B cell (primary cell): ENCODE results near the gene CCDC30. TPM values are rescaled to one million over a fixed set of nuclear protein-coding genes. Genes with fewer than 3 reads are reported as not detected.

ENCODE experiments used
- ATAC-seq: fragments of 200-7000 bp; cut with Tn5 transposase; one replicate; pipeline ENCODE4 v1.10.0; 2021; ENCODE audit warnings: low read depth, mild to moderate bottlenecking, moderate number of reproducible peaks, moderate library complexity
- CTCF ChIA-PET: fragments of 350-600 bp; sonication (Branson Sonifier 250); formaldehyde crosslinking; loops from one replicate; lab custom pipeline; 2021; ENCODE audit warnings: antibody characterized with exemption, inconsistent platforms; lab: Charles Lee
- POLR2A ChIA-PET: fragments of 350-600 bp; sonication (Branson Sonifier 250); formaldehyde crosslinking; loops from one replicate; lab custom pipeline; 2021; ENCODE audit warnings: antibody characterized with exemption; lab: Charles Lee
- DNase-seq: peaks from one replicate; pipeline ENCODE4 v3.0.0; 2013
- H2AFZ ChIP-seq: 2 replicates; pipeline ENCODE4 v1.6.1; 2012; ENCODE audit warnings: mild to moderate bottlenecking, low read depth, low read length; ENCODE audit not compliant: insufficient read depth, poor library complexity, severe bottlenecking
- H3K27ac ChIP-seq, 2 donors: 1 replicate in 1 of 2; 2 replicates in 1 of 2; pipeline ENCODE4 v1.5.1; 2012 to 2013; ENCODE audit warnings: low read length in 2 of 2, mild to moderate bottlenecking in 2 of 2, moderate library complexity in 1 of 2
- H3K27me3 ChIP-seq, 4 experiments: fragments of 200-600 bp in 1 of 4; sonication (generic) in 1 of 4; replicated peaks in 1 of 4; 1 replicate in 2 of 4; 2 replicates in 2 of 4; pipeline versions ENCODE4 v1.6.1 to v1.7.0; 2013 to 2016; ENCODE audit warnings: low read length in 3 of 4, mild to moderate bottlenecking in 2 of 4, mixed read lengths in 1 of 4, moderate library complexity in 1 of 4; ENCODE audit not compliant: insufficient read depth in 4 of 4, control insufficient read depth in 3 of 4; ENCODE audit errors: control extremely low read depth in 1 of 4
- H3K36me3 ChIP-seq, 2 experiments: replicated peaks in 1 of 2; 1 replicate in 1 of 2; 2 replicates in 1 of 2; pipeline versions ENCODE4 v1.6.1 to v1.7.1; 2013; ENCODE audit warnings: low read length in 1 of 2; ENCODE audit not compliant: insufficient read depth in 2 of 2, control insufficient read depth in 1 of 2; ENCODE audit errors: control extremely low read depth in 1 of 2, extremely low read depth in 1 of 2
- H3K4me1 ChIP-seq, 2 donors: fragments of 200-600 bp in 1 of 2; sonication (generic) in 1 of 2; 1 replicate in 1 of 2; 2 replicates in 1 of 2; pipeline versions ENCODE4 v1.5.1 to v1.6.1; 2013 to 2017; ENCODE audit warnings: low read length in 2 of 2; ENCODE audit not compliant: control insufficient read depth in 2 of 2, insufficient read depth in 2 of 2
- H3K4me2 ChIP-seq: replicated peaks from 2 replicates; pipeline ENCODE3; 2012; ENCODE audit warnings: mild to moderate bottlenecking, low read depth, low read length; ENCODE audit not compliant: poor library complexity, severe bottlenecking
- H3K4me3 ChIP-seq, 5 experiments: fragments of 200-600 bp in 1 of 5; sonication (generic) in 1 of 5; 1 replicate in 3 of 5; 2 replicates in 2 of 5; pipeline versions ENCODE4 v1.5.1 to v1.7.0; 2011 to 2016; ENCODE audit warnings: low read length in 4 of 5, mild to moderate bottlenecking in 4 of 5, low read depth in 2 of 5, control low read depth in 1 of 5, moderate library complexity in 1 of 5; ENCODE audit not compliant: insufficient read depth in 1 of 5; ENCODE audit errors: control extremely low read depth in 1 of 5, extremely low read depth in 1 of 5
- H3K79me2 ChIP-seq: fragments of 200-600 bp; sonication (generic); one replicate; pipeline ENCODE4 v1.6.0; 2016; ENCODE audit warnings: low read length; ENCODE audit not compliant: control insufficient read depth, insufficient read depth
- H3K9ac ChIP-seq: fragments of 200-600 bp; sonication (generic); 2 replicates; pipeline ENCODE4 v1.6.1; 2017; ENCODE audit warnings: mild to moderate bottlenecking, low read length, moderate library complexity
- H3K9me3 ChIP-seq, 3 donors: one replicate each; pipeline versions ENCODE4 v1.6.1 to v1.7.1; 2013; ENCODE audit warnings: low read length in 2 of 3; ENCODE audit not compliant: control insufficient read depth in 2 of 3, insufficient read depth in 1 of 3; ENCODE audit errors: control extremely low read depth in 1 of 3
- H4K20me1 ChIP-seq: 2 replicates; pipeline ENCODE4 v1.6.0; 2012; ENCODE audit warnings: mild to moderate bottlenecking, low read length; ENCODE audit not compliant: insufficient read depth, control insufficient read depth, poor library complexity, severe bottlenecking
- H3K27ac Mint-ChIP-seq: one replicate; pipeline ENCODE4 v1.8.0; 2021; ENCODE audit warnings: mixed read lengths
- H3K27me3 Mint-ChIP-seq: one replicate; pipeline ENCODE4 v1.8.0; 2021; ENCODE audit warnings: mixed read lengths
- H3K4me1 Mint-ChIP-seq: one replicate; pipeline ENCODE4 v1.8.0; 2021; ENCODE audit warnings: mixed read lengths
- H3K4me3 Mint-ChIP-seq: one replicate; pipeline ENCODE4 v1.8.0; 2021; ENCODE audit warnings: mixed read lengths
- H3K9me3 Mint-ChIP-seq: one replicate; pipeline ENCODE4 v1.8.0; 2022; ENCODE audit warnings: mixed read lengths; ENCODE audit not compliant: insufficient read depth
- EZH2 ChIP-seq: IDR thresholded peaks from 2 replicates; pipeline ENCODE4 v1.6.1; 2012; ENCODE audit warnings: borderline replicate concordance, low read depth, mild to moderate bottlenecking, moderate library complexity, low read length; ENCODE audit not compliant: insufficient read depth, poor library complexity, severe bottlenecking
- WGBS: methylation state at CpG from one replicate; pipeline ENCODE4 v1.1.5; 2013; ENCODE audit warnings: missing lambda C conversion rate; ENCODE audit not compliant: insufficient coverage; 5-methylcytosine and 5-hydroxymethylcytosine counted together
- intact Hi-C: fragments of 100-400 bp; cut with micrococcal nuclease; formaldehyde crosslinking; loops from one replicate; pipeline ENCODE4 v1.10.0; 2022
- polyA plus RNA-seq: library from polyadenylated mRNA; depleted of rRNA; stranded (reverse); fragments of >200 nt; gene quantifications from 2 replicates; pipeline ENCODE4 v1.2.3, GENCODE V29; 2012
- total RNA-seq, 2 donors: library from RNA; stranded (reverse); fragments of 120-200 nt in 1 of 2; gene quantifications; 1 replicate in 1 of 2; 2 replicates in 1 of 2; pipeline versions ENCODE4 v1.2.3 to v1.2.4, GENCODE V29; 2013 to 2022
- TF ChIP-seq, protein P1 (sequence below): fragments of 200-600 bp; IDR thresholded peaks from one replicate; pipeline ENCODE4 v1.8.0; 2022; ENCODE audit warnings: antibody characterized with exemption, mild to moderate bottlenecking

CCDC30 gene
- total and polyA plus RNA-seq, 2 donors (not counting 1 experiment from before 2014, with no cell fraction given): 1.4 to 7.4 TPM

DNA sequence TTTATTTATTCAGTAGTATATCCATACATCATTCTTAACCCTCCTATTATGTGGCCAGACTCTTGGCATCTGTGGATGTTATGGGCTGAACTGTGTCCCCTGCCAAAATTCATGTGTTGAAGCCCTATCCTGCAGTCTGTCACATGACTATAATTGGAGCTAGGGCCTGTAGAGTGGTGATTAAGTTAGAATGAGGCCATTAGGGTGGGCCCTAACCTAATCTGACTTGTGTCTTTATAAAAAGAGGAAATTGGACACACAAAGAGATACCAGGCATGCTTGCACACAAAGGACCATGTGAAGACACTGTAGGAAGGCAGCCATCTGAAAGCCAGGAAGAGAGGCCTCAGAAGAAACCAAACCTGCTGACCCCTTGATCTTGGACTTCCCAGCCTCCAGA is 13.8 kb upstream of the CCDC30 start:
- intact Hi-C loops: no loop called here
- Histone ChIP-seq H3K4me3 (no peak overlapping the region), H3K9ac (no peak overlapping the region), H2AFZ (no peak overlapping the region), H3K79me2 (no peaks in the 10 kb centered on the region), H3K27ac (no peak overlapping the region), H3K36me3 (no peaks in the 10 kb centered on the region), H4K20me1 (no peaks in the 10 kb centered on the region), H3K27me3 (no peaks in the 10 kb centered on the region), H3K9me3 (no peaks in the 10 kb centered on the region), H3K4me2 (no peak overlapping the region), H3K4me1 (no peaks in the 10 kb centered on the region)
- H3K4me1 Mint-ChIP-seq: no peaks in the 10 kb centered on the region
- no peak overlapping the region for H3K27ac Mint-ChIP-seq
- ChIA-PET CTCF (no interaction called here), POLR2A (no interaction called here)
- ATAC-seq: no peak
- no peak overlapping the region for H3K4me3 Mint-ChIP-seq
- TF ChIP-seq, protein P1, sequence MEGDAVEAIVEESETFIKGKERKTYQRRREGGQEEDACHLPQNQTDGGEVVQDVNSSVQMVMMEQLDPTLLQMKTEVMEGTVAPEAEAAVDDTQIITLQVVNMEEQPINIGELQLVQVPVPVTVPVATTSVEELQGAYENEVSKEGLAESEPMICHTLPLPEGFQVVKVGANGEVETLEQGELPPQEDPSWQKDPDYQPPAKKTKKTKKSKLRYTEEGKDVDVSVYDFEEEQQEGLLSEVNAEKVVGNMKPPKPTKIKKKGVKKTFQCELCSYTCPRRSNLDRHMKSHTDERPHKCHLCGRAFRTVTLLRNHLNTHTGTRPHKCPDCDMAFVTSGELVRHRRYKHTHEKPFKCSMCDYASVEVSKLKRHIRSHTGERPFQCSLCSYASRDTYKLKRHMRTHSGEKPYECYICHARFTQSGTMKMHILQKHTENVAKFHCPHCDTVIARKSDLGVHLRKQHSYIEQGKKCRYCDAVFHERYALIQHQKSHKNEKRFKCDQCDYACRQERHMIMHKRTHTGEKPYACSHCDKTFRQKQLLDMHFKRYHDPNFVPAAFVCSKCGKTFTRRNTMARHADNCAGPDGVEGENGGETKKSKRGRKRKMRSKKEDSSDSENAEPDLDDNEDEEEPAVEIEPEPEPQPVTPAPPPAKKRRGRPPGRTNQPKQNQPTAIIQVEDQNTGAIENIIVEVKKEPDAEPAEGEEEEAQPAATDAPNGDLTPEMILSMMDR: no peak
- no peak for TF ChIP-seq EZH2
- no peaks in the 10 kb centered on the region for H3K9me3 Mint-ChIP-seq
- H3K27me3 Mint-ChIP-seq: no peaks in the 10 kb centered on the region
- no peak for DNase-seq

- H3K36me3 ChIP-seq: no peaks in the 10 kb centered on the region
- no peaks in the 10 kb centered on the region for H3K79me2 ChIP-seq
- H3K4me1 ChIP-seq: peaks cover 0 to under 1% of the 10 kb centered on the region in 2 donors
- no peak overlapping the region for H3K27ac Mint-ChIP-seq
- no peaks in the 10 kb centered on the region for H4K20me1 ChIP-seq
- H3K9me3 ChIP-seq: no peaks in the 10 kb centered on the region
- no peaks in the 10 kb centered on the region for H3K27me3 ChIP-seq
- no peak overlapping the region for H3K27ac ChIP-seq
- DNase-seq: no peak
- no peak overlapping the region for H2AFZ ChIP-seq
- WGBS: no CpG with 5 or more reads among the region's 1 CpG
- no peak overlapping the region for H3K4me3 ChIP-seq
- H3K9ac ChIP-seq: no peak overlapping the region
- intact Hi-C loops: loop anchor here (10.0 kb wide), 2 partner anchors 1205 to 1525 kb away; partner anchors contain the start of genes ATP6V0B, B4GALT2, DPH2 and KDM4A
- TF ChIP-seq, protein P1: no peak
- TF ChIP-seq EZH2: no peak
- no peak for ATAC-seq
- ChIA-PET POLR2A (no interaction called here), CTCF (interaction anchor here (0.8 kb wide), 1 partner anchor 296 kb away, joined by 4 read pairs; no protein-coding TSS in a partner anchor)
- peaks cover 2% of the 10 kb centered on the region for H3K4me1 Mint-ChIP-seq
- H3K9me3 Mint-ChIP-seq: no peaks in the 10 kb centered on the region
- H3K4me2 ChIP-seq: no peak overlapping the region
- H3K27me3 Mint-ChIP-seq: no peaks in the 10 kb centered on the region
- no peak overlapping the region for H3K4me3 Mint-ChIP-seq
These were observed 13.0 kb upstream of the CCDC30 start for GRCh38 chr1:42450061-42450460.
